ENCODE measurements around the gene OR2AT4.

DNA sequence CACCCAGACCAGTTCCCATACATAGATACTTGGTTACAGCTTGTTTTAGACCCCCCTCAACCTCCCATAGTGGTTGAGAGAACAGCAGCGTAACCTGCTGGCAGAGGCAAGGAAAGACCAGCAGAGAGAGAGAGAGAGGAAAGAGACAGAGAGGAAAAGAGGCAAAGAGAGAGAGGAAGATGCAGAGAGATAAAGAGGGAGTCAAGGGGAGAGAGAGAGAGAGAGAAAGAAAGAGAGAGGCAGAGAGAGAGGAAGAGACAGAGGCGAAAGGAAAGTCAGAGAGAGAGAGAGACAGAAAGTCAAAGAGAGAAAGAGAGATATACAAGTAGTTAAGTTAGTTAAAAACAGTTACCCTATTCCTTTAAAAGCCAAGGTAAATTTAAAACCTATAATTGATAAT lies 55.4 kb downstream of the OR2AT4 start:
- no peak for TF ChIP-seq RAD21 (IDR thresholded peaks at IDR 0.05; ENCODE audit: low read length)
- TF ChIP-seq SMC3 (IDR thresholded peaks at IDR 0.05; ENCODE audit: low read depth, low read length), result no peak
- TF ChIP-seq, protein P1, sequence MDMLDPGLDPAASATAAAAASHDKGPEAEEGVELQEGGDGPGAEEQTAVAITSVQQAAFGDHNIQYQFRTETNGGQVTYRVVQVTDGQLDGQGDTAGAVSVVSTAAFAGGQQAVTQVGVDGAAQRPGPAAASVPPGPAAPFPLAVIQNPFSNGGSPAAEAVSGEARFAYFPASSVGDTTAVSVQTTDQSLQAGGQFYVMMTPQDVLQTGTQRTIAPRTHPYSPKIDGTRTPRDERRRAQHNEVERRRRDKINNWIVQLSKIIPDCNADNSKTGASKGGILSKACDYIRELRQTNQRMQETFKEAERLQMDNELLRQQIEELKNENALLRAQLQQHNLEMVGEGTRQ (IDR thresholded peaks at IDR 0.05; ENCODE audit: low read depth, low read length), result no peak
- TF ChIP-seq, protein P2, sequence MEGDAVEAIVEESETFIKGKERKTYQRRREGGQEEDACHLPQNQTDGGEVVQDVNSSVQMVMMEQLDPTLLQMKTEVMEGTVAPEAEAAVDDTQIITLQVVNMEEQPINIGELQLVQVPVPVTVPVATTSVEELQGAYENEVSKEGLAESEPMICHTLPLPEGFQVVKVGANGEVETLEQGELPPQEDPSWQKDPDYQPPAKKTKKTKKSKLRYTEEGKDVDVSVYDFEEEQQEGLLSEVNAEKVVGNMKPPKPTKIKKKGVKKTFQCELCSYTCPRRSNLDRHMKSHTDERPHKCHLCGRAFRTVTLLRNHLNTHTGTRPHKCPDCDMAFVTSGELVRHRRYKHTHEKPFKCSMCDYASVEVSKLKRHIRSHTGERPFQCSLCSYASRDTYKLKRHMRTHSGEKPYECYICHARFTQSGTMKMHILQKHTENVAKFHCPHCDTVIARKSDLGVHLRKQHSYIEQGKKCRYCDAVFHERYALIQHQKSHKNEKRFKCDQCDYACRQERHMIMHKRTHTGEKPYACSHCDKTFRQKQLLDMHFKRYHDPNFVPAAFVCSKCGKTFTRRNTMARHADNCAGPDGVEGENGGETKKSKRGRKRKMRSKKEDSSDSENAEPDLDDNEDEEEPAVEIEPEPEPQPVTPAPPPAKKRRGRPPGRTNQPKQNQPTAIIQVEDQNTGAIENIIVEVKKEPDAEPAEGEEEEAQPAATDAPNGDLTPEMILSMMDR (conservative IDR thresholded peaks at IDR 0.05; ENCODE audit: low read depth, low read length), result no peak
- no peak for TF ChIP-seq NFE2L2 (IDR thresholded peaks at IDR 0.05; ENCODE audit: low read depth, low read length)

All from IMR-90 (cell line).